A204.1 (cell line): ENCODE results near the gene GPX8.

ENCODE experiments used
- FAIRE-seq: peaks from 2 replicates; lab custom pipeline; 2012; peaks lifted over from hg19 to GRCh38; lab: Jason Lieb, UNC

The GPX8 gene

DNA sequence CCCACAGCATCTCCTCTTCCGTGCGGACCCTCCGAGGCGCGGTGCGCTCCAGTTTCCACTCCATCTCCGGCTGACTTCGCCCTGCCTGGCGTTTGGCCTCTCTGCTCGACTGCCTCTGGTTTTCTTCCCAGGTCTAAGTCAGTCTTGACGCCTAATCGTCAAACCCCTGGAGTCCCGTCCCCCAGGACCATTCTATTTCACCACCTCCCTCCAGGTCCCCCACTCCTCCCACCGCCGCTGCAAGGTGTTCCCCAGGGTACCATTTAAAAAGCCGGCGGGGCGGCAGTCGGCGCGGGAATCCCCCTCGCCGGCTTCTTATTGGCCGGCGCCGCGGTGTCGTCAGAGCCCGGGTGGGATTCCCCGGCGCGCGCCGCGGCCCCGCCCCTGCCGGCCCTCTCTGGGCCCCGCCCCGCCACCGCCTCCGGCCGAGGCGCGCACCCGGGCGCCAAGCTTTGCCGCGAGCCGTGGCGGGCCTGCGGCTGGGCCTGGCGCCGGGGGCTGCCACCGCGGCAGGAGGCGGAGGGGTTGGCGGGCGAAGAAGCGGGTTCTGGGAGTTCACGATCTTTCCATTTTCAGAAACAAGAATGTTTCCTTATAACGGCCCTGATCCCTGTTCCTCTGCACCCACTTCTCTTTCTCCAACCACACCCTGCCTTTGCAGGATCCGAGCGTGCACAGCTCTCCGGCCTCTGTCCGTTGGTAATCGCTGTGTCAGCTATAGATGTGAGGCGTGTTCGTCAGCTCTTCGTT is 13.1 kb downstream of the GPX8 start, which contains the start of gene CDC20B:
Gene CDC20B, minus strand, starts transcription at position 241 of the 750 bp plus-strand sequence. Its CDS starts 177 bp downstream, at position 64.
- FAIRE-seq: no peak

DNA sequence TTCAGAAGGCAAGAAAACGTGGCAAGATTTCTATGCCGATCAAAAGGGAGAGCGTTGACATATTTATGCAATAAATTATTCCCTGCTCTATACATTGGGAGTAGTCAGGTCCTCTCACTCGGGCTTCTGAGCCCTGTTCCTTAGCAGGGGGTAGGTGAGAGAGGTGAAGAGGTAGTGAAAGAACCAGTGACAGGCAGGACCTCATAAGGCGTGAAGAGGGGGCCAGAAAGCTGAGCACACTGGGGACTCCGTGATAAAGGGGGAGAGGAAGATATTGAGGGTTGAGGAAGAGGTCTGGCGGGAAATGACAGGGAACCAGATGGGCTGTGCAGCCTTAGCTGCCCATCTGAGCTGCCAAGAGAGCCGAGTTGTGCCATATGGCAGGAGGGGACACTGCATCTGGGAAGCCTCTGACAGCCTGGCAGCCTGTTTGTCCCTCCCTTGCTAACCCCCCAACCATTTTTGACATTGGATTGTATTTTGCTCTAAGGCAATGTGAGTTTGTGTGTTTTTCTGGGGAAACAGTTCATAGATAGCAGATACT is 13.8 kb downstream of the GPX8 start:
- no peak for FAIRE-seq

DNA sequence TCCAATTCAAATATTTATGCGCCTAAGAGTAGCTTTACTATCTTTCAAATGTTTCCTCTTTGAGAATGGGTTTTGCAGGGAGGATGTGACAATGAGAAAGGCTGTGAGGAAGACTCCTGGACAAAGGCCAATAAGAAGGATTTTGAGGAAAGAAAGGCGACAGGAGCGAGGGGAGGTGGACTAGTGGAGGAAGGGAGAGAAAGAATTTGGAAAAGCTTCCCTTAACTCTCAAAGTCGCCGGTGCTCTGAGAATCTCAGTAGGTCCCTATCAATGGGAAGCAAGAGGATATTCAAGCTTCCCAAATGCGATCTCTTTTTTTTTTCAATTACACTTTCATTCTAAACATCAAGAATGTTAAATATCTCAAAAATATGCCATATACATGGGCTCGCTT is 15.8 kb downstream of the GPX8 start:
- no peak for FAIRE-seq

GRCh38 chr5:55176176-55176818 is 16.3 kb downstream of the GPX8 start:
- no peak for FAIRE-seq

- FAIRE-seq: no peak
Observed at GRCh38 chr5:55177078-55177477, 17.1 kb downstream of the GPX8 start.

- no peak for FAIRE-seq
Observed at GRCh38 chr5:55180016-55180415, 20.0 kb downstream of the GPX8 start.

- FAIRE-seq: no peak
Observed at GRCh38 chr5:55187370-55187769, 27.4 kb downstream of the GPX8 start.

GRCh38 chr5:55188656-55189540 is 28.9 kb downstream of the GPX8 start:
- no peak for FAIRE-seq

DNA sequence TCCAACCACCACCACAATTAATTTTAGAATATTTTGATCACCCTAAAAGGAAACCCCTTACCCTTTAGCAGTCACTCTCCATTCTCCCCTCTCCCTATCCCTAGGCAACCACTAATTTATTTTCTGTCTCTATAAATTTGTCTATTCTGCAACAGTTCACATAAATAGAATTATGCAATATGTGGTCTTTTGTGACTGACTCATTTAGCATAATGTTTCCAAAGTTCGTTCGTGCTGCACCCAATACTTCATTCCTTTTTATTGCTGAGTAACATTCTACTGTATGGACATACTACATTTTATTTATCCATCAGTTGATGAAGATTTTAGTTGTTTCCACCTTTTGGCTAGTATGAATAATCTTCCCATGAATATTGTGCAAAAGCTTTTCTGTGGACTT is 31.2 kb downstream of the GPX8 start:
- no peak for FAIRE-seq

GRCh38 chr5:55205001-55205400 is 45.0 kb downstream of the GPX8 start:
- no peak for FAIRE-seq

GRCh38 chr5:55211184-55211874 is 51.4 kb downstream of the GPX8 start:
- FAIRE-seq: no peak
